HepG2 (cell line): ENCODE results near the gene ACOX3. TPM values are rescaled to one million over a fixed set of nuclear protein-coding genes. Genes with fewer than 3 reads are reported as not detected.
"Not testable (repeated sequence)": the region's sequence is repeated elsewhere in the genome, so short reads cannot be mapped to it uniquely, and the experiment has no call there.

Experiments used
- ATAC-seq: fragments of 200-7000 bp; cut with Tn5 transposase; 3 replicates; pipeline ENCODE4 v1.9.1; 2020; ENCODE audit warnings: mild to moderate bottlenecking, moderate library complexity
- BruUV-seq: library from RNA; stranded (reverse); fragments of 400-500 nt; replicated peaks from 2 replicates; lab custom pipeline; 2021; lab: Mats Ljungman, UMichigan
- CTCF ChIA-PET: fragments of 300-600 bp; formaldehyde crosslinking; extraction: SDS; loops from one replicate; lab custom pipeline; 2021; ENCODE audit warnings: low total read pairs, inconsistent platforms, low intra/inter-chr PET ratio; lab: Yijun Ruan, JAX
- POLR2A ChIA-PET: fragments of 350-600 bp; sonication (Branson Sonifier 250); formaldehyde crosslinking; loops from one replicate; lab custom pipeline; 2020; ENCODE audit warnings: antibody characterized with exemption, inconsistent platforms; lab: Yijun Ruan, JAX
- DNase-seq: peaks from one replicate; pipeline ENCODE4 v3.0.0-alpha.2; 2015; ENCODE audit warnings: low spot score
- FAIRE-seq: peaks from 3 replicates; lab custom pipeline; 2011; peaks lifted over from hg19 to GRCh38; lab: Jason Lieb, UNC
- H2AFZ ChIP-seq: one replicate; pipeline ENCODE4 v1.6.1; 2011; ENCODE audit warnings: low read length, inconsistent platforms
- H3K27ac ChIP-seq: fragments of 300-600 bp; 3 replicates; pipeline ENCODE4 v1.8.0; 2011; ENCODE audit warnings: mixed run types, mild to moderate bottlenecking, mixed read lengths, low read length, inconsistent platforms; ENCODE audit not compliant: insufficient read depth; ENCODE audit errors: extremely low read length
- H3K27me3 ChIP-seq, 2 experiments: fragments of 200-600 bp in 1 of 2; 2 replicates in 1 of 2; 3 replicates in 1 of 2; pipeline versions ENCODE4 v1.6.0 to v1.8.0; 2011; ENCODE audit warnings: low read length in 2 of 2, mild to moderate bottlenecking in 2 of 2, moderate library complexity in 2 of 2, inconsistent platforms in 1 of 2; ENCODE audit not compliant: insufficient read depth in 2 of 2, control insufficient read depth in 1 of 2
- H3K36me3 ChIP-seq, 2 experiments: fragments of 200-600 bp in 1 of 2; replicated peaks in 1 of 2; 2 replicates in 1 of 2; 3 replicates in 1 of 2; pipeline versions ENCODE4 v1.5.1 to v1.8.0; 2011; ENCODE audit warnings: low read length in 2 of 2, inconsistent platforms in 1 of 2; ENCODE audit not compliant: insufficient read depth in 2 of 2, control insufficient read depth in 1 of 2
- H3K4me1 ChIP-seq: 2 replicates; pipeline ENCODE4 v1.5.1; 2012; ENCODE audit warnings: low read length, inconsistent platforms; ENCODE audit not compliant: insufficient read depth
- H3K4me2 ChIP-seq: 2 replicates; pipeline ENCODE4 v1.6.0; 2011; ENCODE audit warnings: low read depth, low read length, inconsistent platforms
- H3K4me3 ChIP-seq, 3 experiments: fragments of 200-600 bp in 1 of 3; sonication (generic), shearing (Covaris generic) in 1 of 3; replicated peaks in 1 of 3; 2 replicates each; pipeline ENCODE4 v1.5.1; 2011 to 2016; ENCODE audit warnings: low read length in 3 of 3, inconsistent platforms in 2 of 3, low read depth in 2 of 3, mild to moderate bottlenecking in 2 of 3, control low read depth in 1 of 3, mixed read lengths in 1 of 3; ENCODE audit not compliant: insufficient read depth in 1 of 3
- H3K79me2 ChIP-seq: one replicate; pipeline ENCODE4 v1.6.1; 2011; ENCODE audit warnings: low read length, inconsistent platforms; ENCODE audit not compliant: insufficient read depth
- H3K9ac ChIP-seq: 2 replicates; pipeline ENCODE4 v1.6.0; 2011; ENCODE audit warnings: mild to moderate bottlenecking, low read depth, low read length, inconsistent platforms; ENCODE audit not compliant: insufficient read depth
- H3K9me3 ChIP-seq: 2 replicates; pipeline ENCODE4 v1.5.1; 2012; ENCODE audit warnings: mild to moderate bottlenecking, low read length
- H4K20me1 ChIP-seq: 2 replicates; pipeline ENCODE4 v1.6.0; 2011; ENCODE audit warnings: inconsistent platforms, mild to moderate bottlenecking, low read length, moderate library complexity; ENCODE audit not compliant: insufficient read depth
- ARNT ChIP-seq: fragments of 450-650 bp; IDR thresholded peaks from 2 replicates; pipeline ENCODE4 v1.6.1; 2017
- FOXP1 ChIP-seq, 2 experiments: fragments of 450-650 bp in 1 of 2; IDR thresholded peaks; 2 replicates each; pipeline ENCODE4 v1.6.1; 2017 to 2018; ENCODE audit warnings: antibody characterized with exemption in 1 of 2
- JUND ChIP-seq: sonication (generic); formaldehyde crosslinking; IDR thresholded peaks from 2 replicates; pipeline ENCODE4 v1.8.0; 2022; ENCODE audit warnings: mild to moderate bottlenecking, missing genetic modification reagents
- TCF12 ChIP-seq, 2 experiments: fragments of 450-650 bp in 1 of 2; sonication (generic) in 1 of 2; formaldehyde crosslinking in 1 of 2; IDR thresholded peaks; 2 replicates each; pipeline versions ENCODE4 v1.6.1 to v1.8.0; 2017 to 2022; ENCODE audit warnings: antibody characterized with exemption in 1 of 2, mild to moderate bottlenecking in 1 of 2, missing genetic modification reagents in 1 of 2, moderate library complexity in 1 of 2
- ZMAT3 ChIP-seq: sonication (generic); formaldehyde crosslinking; conservative IDR thresholded peaks from 2 replicates; pipeline ENCODE4 v1.7.0; 2021; ENCODE audit warnings: missing genetic modification reagents
- ZNF331 ChIP-seq: sonication (generic); formaldehyde crosslinking; IDR thresholded peaks from 2 replicates; pipeline ENCODE4 v1.4.0; 2020; ENCODE audit warnings: missing genetic modification reagents
- ZNF383 ChIP-seq: sonication (generic); formaldehyde crosslinking; IDR thresholded peaks from 2 replicates; pipeline ENCODE4 v1.4.0; 2020; ENCODE audit warnings: missing genetic modification reagents, mild to moderate bottlenecking, borderline replicate concordance
- ZNF430 ChIP-seq: sonication (generic); formaldehyde crosslinking; IDR thresholded peaks from 2 replicates; pipeline ENCODE4 v1.9.0; 2021; ENCODE audit warnings: mild to moderate bottlenecking, missing genetic modification reagents
- ZNF749 ChIP-seq: sonication (generic); formaldehyde crosslinking; IDR thresholded peaks from 2 replicates; pipeline ENCODE4 v1.8.0; 2022; ENCODE audit warnings: mild to moderate bottlenecking, missing genetic modification reagents, moderate library complexity, borderline replicate concordance
- WGBS: methylation state at CpG from one replicate; pipeline ENCODE4 v1.1.6; 2017; ENCODE audit warnings: low lambda C conversion rate; 5-methylcytosine and 5-hydroxymethylcytosine counted together
- in situ Hi-C: cut with HindIII; loops from 2 replicates; pipeline ENCODE4 v1.10.0; 2017; ENCODE audit warnings: low pct_unique_long_range_greater_than_20kb; ENCODE audit not compliant: extremely low pct_ligation_motif_present
- intact Hi-C: fragments of 100-400 bp; cut with micrococcal nuclease; formaldehyde crosslinking; loops from one replicate; pipeline ENCODE4 v1.10.0; 2022; ENCODE audit not compliant: unreplicated experiment
- polyA plus RNA-seq, 8 experiments: library from polyadenylated mRNA; depleted of rRNA in 3 of 8; stranded (reverse) in 7 of 8; unstranded in 1 of 8; fragments of >200 nt; fragmentation: Illumina TruSeq in 4 of 8; extraction: Trizol in 4 of 8; gene quantifications; 2 replicates each; pipeline versions ENCODE4 v1.2.1 to v1.2.3, GENCODE V29; 2011 to 2016; ENCODE audit warnings: low read depth in 4 of 8, missing spikeins in 1 of 8, mixed read lengths in 1 of 8; ENCODE audit not compliant: insufficient read depth in 1 of 8
- total RNA-seq, 5 experiments: library from RNA; depleted of rRNA; stranded (reverse); fragments of >200 nt; fragmentation: Illumina TruSeq; extraction: Trizol; gene quantifications; 2 replicates each; pipeline ENCODE4 v1.2.3, GENCODE V29; 2016; ENCODE audit warnings: low read depth in 1 of 5

The ACOX3 gene
- total and polyA plus RNA-seq, 2 of the 13 experiments (the other 11 are each of a cell fraction or from before 2014, with no cell fraction given), result 4.2 to 17.8 TPM

GRCh38 chr4:8488791-8489369 is 48.4 kb upstream of the ACOX3 start:
- no peaks in the 10 kb centered on the region for H3K36me3 ChIP-seq
- WGBS, result 94% methylated on average over 3 of the region's 5 CpGs
- H3K27me3 ChIP-seq, result no peaks in the 10 kb centered on the region; a peak in 2 of 5 replicates
- ChIA-PET POLR2A (no interaction called here), CTCF (no interaction called here)
- no peaks in the 10 kb centered on the region for H3K79me2 ChIP-seq
- H3K4me2 ChIP-seq, result no peak overlapping the region
- no TSS peak for BruUV-seq
- FAIRE-seq (no peak), ATAC-seq (no peak), DNase-seq (no peak)
- in situ Hi-C loops (no loop called here), intact Hi-C loops (no loop called here)
- H3K27ac ChIP-seq, result no peak overlapping the region
- H3K4me1 ChIP-seq, result no peaks in the 10 kb centered on the region
- H3K9ac ChIP-seq, result no peak overlapping the region
- H2AFZ ChIP-seq, result no peak overlapping the region
- TF ChIP-seq ZMAT3 (CRISPR knock-in tag), result no peak
- no peak for TF ChIP-seq JUND (CRISPR knock-in tag)
- TF ChIP-seq ZNF430 (CRISPR knock-in tag), result no peak
- TF ChIP-seq ZNF331 (CRISPR knock-in tag), result no peak
- TF ChIP-seq FOXP1 (IDR thresholded peaks at IDR 0.05), result no peak
- no peak for TF ChIP-seq FOXP1 (CRISPR knock-in tag; IDR thresholded peaks at IDR 0.05)
- no peak for TF ChIP-seq TCF12 (IDR thresholded peaks at IDR 0.05)
- TF ChIP-seq TCF12 (CRISPR knock-in tag; IDR thresholded peaks at IDR 0.05), result no peak
- no peak for TF ChIP-seq ARNT
- TF ChIP-seq ZNF749 (CRISPR knock-in tag), result no peak
- no peak for TF ChIP-seq ZNF383
- no peak overlapping the region for H3K4me3 ChIP-seq
- no peaks in the 10 kb centered on the region for H3K9me3 ChIP-seq
- no peaks in the 10 kb centered on the region for H4K20me1 ChIP-seq

- ATAC-seq, BruUV-seq, H3K4me1 ChIP-seq, CTCF ChIA-PET, H3K27ac ChIP-seq, H2AFZ ChIP-seq, intact Hi-C loops, H3K4me3 ChIP-seq, H4K20me1 ChIP-seq, POLR2A ChIA-PET, H3K36me3 ChIP-seq, DNase-seq, H3K9ac ChIP-seq, H3K4me2 ChIP-seq, H3K9me3 ChIP-seq, H3K27me3 ChIP-seq, H3K79me2 ChIP-seq, FAIRE-seq, in situ Hi-C loops: not testable (repeated sequence)
- WGBS, result 48% methylated on average over 9 of the region's 9 CpGs
These were observed 46.1 kb upstream of the ACOX3 start for GRCh38 chr4:8486643-8487042.
